ENCODE data around the gene AKAIN1. TPM values are rescaled to one million over a fixed set of nuclear protein-coding genes. Genes with fewer than 3 reads are reported as not detected.

Gene AKAIN1
- total RNA-seq, 3 donors from 2014 or later, result not detected

GRCh38 chr18:5095239-5095638, 101.8 kb downstream of the AKAIN1 start:
- ATAC-seq (no peak), DNase-seq (no peak)
- no peak overlapping the region for H3K4me3 Mint-ChIP-seq
- H3K36me3 Mint-ChIP-seq (ENCODE audit: insufficient read depth), result no peaks in the 10 kb centered on the region
- peaks cover 2% of the 10 kb centered on the region for H3K27me3 Mint-ChIP-seq (ENCODE audit: low read depth)
- H3K4me1 Mint-ChIP-seq (ENCODE audit: low read depth), result no peaks in the 10 kb centered on the region
- peaks cover 4% of the 10 kb centered on the region for H3K9me3 Mint-ChIP-seq

- H3K36me3 Mint-ChIP-seq (ENCODE audit: insufficient read depth), result no peaks in the 10 kb centered on the region
- H3K9me3 Mint-ChIP-seq, result peaks cover 6% of the 10 kb centered on the region
- DNase-seq (no peak), ATAC-seq (no peak)
- H3K4me1 Mint-ChIP-seq (ENCODE audit: low read depth), result no peaks in the 10 kb centered on the region
- no peak overlapping the region for H3K4me3 Mint-ChIP-seq
- no peaks in the 10 kb centered on the region for H3K27me3 Mint-ChIP-seq (ENCODE audit: low read depth)
Measured at GRCh38 chr18:5093902-5094301, 103.2 kb downstream of the AKAIN1 start.

Other genes with a start within 250 kb of the AKAIN1 start
- gene ZBTB14, start 98.5 kb upstream of the AKAIN1 start, total RNA-seq, result 10 to 100 TPM; 11.8 to 16.8 (median 15.8) TPM

Measured in activated T-cell treated with anti-CD3 and anti-CD28 coated beads, Interleukin-2, amount 50 U/mL, for 4 hours (primary cell).